KG1 (cell line): ENCODE results near the gene PPFIA2.
"Not testable (repeated sequence)": the region's sequence is repeated elsewhere in the genome, so short reads cannot be mapped to it uniquely, and the experiment has no call there.

Experiments used
- DNase-seq: peaks from one replicate; lab custom pipeline; 2025; lab: John Stamatoyannopoulos, UW

PPFIA2 gene

DNA sequence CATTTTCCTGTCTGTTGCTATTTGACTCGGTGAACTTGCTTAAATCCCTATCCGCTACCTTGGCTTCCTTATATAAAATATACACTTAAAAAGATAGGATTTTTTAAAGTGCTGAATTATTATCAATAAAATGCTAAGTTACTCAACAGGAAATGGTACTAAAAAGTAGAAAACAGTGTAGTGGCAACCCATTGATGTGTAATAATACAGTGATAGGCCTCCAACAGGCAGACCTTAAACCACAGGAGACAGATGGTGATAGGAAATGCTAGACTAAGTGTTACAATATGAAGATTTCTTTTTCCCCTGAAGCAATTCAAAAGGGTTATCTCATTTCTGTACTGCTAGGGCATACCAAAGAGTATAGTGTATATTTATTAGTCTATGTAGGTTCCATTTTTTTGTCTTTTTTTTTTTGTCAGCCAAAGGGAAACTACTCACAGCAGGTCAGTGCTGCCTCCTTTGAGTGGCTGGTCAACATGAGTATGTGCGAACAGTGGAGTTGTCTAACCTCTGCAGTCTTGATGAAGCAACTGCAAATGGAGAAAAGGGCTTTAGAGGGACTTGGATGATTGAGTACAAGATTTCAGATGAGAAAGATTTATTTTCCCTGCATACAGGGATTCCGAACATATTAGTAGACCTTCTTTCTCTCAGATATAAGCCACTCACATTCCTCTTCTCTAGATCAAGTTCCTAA is 497.5 kb downstream of the PPFIA2 start:
- no peak for DNase-seq

GRCh38 chr12:81259360-81259759 is 499.8 kb downstream of the PPFIA2 start:
- DNase-seq, result no peak

DNA sequence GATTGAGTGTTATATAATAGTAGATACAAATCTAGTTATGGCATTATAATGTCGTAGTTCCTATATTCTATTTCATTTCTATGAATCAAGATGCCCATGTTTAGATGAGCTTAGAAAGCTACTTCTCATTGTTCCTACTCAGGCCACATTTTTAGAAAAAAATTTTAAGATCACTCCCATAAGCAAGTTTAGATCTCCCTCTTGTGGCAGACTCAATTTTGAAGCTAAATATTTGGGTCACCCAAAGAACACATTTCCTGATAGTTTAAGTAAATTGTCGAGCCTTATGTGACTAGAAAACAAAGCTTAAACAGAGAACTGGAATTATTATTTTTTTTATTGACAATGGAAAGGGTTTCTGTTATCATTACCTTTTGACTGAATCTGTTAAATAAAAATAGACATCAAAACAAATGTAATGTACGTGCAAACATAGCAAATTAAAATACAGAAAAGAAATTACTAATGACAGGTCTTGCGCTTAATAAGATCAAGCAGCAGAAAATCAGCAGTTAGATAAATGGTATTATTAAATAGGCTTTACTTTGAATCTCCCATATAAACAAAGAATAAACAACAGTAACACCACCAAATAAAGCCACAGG is 501.1 kb downstream of the PPFIA2 start:
- DNase-seq, result peak; percentile 1

DNA sequence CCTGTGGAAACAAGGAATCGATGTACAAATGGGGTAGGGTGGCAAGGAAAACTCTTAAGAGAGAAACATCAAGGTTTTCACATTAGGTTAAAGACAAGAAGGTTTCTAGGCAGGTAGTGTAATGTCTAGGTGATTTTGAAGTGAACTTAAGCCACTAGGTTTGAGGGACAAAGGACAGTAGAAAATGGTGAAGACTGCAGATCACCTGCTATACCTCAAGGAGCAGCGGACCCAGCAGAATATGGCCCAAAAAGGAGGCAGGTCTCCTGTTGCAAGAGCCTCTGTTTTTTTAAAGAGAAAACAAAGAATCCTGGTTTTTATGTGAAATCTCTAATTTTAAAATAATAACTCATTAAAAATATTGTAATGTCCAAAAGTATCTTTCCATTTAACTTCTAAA is 503.2 kb downstream of the PPFIA2 start:
- no peak for DNase-seq

- DNase-seq, result no peak
Measured at GRCh38 chr12:81255456-81255855, 503.7 kb downstream of the PPFIA2 start.

- DNase-seq, result no peak
Measured at GRCh38 chr12:81253360-81253759, 505.8 kb downstream of the PPFIA2 start.

DNA sequence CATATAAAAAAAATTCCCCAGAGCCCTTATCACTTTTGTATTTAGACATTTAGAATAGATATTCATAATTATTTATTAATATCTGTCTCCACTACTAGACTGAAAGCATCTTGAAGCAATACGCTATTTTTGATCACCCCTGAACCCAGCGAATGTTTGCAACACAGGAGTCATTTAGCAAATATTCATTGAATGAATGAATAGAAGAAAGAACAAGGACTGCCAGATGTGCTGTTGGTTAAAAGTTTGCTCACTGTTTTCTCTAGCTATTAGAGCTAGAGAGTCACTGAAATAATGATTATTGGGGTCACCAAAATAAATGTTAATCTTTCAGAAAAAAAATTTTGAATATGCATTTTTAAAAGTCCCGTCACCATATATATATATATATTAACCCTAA is 506.9 kb downstream of the PPFIA2 start:
- no peak for DNase-seq

DNA sequence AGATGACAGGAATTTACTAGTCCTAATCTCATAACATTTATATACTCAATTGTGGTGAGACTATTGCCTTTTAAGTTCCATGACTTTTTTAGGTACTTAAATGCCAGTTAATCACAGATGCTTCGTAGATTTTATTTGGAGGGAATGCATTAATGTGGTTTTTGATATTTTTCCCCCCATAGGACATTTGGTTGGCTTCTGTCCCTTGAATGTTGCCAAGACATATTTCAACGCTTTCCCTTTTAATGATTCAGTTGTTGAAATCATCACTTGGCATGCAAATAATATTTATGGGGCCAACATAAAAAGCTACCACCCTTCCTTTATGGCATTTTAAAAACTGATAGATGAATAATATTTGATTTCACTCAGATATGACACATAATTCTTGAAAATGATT is 509.2 kb downstream of the PPFIA2 start:
- DNase-seq, result no peak

GRCh38 chr12:81245907-81246570 is 513.1 kb downstream of the PPFIA2 start:
- DNase-seq, result no peak

- DNase-seq, result no peak
Measured at GRCh38 chr12:81245458-81245857, 513.7 kb downstream of the PPFIA2 start.

DNA sequence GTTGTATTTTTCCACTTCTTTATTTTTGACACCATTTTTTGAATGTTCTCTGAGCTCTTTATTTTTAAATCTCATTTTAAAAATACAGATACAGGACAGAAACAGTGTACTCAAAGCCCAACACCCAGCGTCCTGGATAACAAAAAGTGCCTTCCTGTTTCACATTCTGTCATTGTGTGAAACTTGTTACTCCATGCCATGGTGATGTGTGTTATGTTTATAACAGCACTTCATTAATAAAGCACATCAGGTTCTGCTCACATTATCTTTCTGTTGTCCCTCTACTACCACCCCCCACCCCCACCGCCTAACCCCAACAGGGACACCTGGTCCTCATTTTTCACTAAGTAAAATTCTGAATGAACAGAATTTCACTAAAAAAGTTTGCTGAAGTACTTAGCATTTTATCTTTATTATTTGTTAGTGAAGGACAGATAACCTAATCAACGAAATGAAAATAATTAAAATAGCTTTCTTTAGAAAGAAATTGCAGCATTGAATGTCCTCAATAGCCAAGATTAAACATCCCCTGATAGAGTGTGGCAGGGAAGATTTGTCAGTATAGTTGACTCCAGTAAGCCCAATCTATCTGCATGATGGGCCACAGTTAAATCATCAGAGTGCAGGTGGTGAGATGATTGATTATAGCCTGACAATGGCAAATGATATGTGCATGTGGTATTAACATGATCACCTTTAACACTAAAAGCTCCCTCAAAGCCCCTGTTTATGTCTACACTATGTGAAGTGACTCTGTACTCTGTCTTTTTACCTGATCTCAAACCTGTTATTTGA is 527.4 kb downstream of the PPFIA2 start:
- DNase-seq, result no peak

DNA sequence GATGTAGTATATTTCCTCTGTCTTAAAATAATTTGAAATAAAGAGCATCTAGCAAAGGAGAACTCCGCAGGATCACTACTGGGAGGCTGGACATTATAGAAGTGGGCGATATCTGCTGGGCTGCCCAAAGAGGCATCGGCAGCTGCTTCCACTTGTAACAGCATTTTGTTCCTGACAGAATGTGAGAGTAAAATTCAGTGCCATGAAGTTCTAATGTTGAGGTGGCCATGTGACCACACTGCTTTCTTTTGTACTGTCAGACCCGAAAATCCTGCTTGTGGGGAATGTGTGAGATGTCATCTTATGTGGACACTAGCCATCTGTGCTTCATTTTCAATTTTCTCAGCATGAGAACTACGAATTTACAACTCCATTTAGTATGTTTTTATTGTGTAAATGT is 529.4 kb downstream of the PPFIA2 start:
- DNase-seq, result no peak

DNA sequence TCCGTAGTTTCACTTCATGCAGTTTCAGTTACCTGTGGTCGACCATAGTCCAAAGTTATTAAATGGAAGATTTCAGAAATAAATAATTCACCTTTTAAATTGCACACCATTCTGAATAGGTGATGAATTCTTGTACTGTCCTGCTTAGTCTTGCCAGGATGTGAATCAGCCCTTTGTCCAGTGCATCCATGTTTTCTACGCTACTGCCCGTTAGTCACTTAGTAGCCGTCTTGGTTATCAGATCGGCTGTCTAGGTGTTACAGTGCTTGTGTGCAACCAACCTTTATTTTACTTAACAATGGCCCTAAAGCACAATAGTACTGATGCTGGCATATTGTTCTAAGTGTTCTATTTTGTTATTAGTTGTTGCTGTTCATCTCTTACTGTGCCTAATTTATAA is 534.5 kb downstream of the PPFIA2 start:
- no peak for DNase-seq

- no peak for DNase-seq
Measured at GRCh38 chr12:81222846-81223592, 536.1 kb downstream of the PPFIA2 start.

GRCh38 chr12:81221681-81222080 is 537.5 kb downstream of the PPFIA2 start:
- no peak for DNase-seq

- no peak for DNase-seq
Measured at GRCh38 chr12:81216739-81217138, 542.4 kb downstream of the PPFIA2 start.

DNA sequence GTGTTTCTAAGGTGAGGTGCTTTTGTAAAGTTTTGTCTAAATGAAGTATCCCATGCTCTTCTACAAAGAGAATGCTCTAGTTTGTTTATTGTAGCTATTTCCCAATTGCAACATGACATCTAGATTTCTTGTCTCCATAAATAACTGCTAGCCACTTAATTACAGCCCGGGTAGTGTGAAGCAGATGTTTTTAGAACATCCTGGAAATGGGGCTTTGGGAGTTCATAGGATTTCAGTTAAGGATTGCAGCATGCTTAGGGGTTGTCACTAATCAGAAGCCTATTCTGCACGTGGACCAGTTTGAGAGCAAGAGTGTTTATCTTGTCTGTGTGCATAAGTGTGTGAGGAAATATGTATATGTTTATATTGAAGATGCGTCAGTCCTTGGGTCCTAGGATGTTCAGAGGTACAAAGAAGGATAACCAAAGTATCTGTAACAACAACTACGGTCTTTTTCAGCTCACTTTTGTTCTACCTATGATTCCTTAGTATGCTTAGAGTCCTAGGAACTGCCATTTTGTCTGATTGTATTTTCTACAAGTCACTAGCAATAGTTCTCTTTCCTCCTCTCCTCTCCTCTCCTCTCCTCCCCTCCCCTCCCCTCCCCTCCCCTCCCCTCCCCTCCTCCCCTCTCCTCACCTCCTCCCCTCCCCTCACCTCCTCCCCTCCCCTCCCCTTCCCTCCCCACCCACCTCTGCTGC is 546.0 kb downstream of the PPFIA2 start:
- no peak for DNase-seq

DNA sequence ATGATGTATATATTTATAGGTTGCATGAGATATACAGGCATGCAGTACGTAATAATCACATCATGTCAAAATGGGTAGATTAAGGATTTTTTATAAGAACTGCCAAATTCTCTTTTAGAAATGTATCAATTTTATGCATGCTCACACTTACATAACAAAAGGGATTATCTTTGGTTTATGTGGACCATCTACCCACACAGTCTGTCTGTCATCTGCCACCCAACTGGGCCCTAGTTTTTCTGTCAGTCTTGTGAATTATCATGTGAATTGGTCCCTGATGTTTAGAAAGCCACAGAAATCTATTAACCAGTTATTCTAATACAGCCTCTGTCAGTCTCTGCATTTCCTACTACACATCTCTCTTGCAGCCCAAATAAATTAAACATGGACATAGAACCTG is 547.8 kb downstream of the PPFIA2 start:
- no peak for DNase-seq

DNA sequence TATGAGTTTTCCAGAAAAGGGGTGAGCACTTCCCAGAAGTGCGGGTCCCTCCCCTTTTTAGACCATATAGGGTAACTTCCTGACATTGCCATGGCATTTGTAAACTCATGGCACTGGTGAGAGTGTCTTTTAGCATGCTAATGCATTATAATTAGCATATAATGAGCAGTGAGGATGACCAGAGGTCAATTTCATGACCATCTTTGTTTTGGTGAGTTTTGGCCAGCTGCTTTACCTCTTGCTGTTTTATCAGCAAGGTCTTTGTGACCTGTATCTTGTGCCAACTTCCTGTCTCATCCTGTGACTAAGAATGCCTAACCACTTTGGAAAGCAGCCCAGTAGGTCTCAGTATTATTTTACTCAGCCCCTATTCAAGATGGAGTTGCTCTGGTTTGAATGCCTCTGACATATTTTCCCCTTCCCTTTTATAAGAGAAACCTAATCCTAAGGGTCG is 549.4 kb downstream of the PPFIA2 start:
- not testable (repeated sequence) for DNase-seq

DNA sequence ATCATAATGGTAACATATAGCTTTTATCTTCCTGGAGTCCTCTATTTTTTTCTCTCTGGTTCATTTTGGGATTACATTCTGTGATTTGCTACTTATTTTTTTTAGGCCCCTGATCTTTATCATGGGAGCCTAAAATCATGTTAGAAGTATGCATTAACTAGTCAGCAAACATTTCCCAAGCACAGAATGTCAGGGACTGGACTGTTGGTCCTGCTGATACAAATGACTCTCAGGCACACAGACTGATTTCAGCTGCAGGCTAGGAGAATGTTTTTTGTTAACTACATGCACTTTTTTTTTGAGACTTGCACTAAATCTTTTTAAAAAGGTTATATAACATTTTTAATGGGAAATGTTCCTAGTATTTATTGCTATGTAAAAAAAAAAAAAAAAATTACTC is 550.1 kb downstream of the PPFIA2 start:
- DNase-seq, result no peak
